Ammon's horn (tissue), 1 donor: ENCODE measurements around the gene TSPO.
"Not testable (repeated sequence)": the region's sequence is repeated elsewhere in the genome, so short reads cannot be mapped to it uniquely, and the experiment has no call there.

Experiments used
- DNase-seq: peaks from one replicate; pipeline ENCODE4 v3.0.0-alpha.2; 2016; ENCODE audit warnings: low spot score

TSPO gene

DNA sequence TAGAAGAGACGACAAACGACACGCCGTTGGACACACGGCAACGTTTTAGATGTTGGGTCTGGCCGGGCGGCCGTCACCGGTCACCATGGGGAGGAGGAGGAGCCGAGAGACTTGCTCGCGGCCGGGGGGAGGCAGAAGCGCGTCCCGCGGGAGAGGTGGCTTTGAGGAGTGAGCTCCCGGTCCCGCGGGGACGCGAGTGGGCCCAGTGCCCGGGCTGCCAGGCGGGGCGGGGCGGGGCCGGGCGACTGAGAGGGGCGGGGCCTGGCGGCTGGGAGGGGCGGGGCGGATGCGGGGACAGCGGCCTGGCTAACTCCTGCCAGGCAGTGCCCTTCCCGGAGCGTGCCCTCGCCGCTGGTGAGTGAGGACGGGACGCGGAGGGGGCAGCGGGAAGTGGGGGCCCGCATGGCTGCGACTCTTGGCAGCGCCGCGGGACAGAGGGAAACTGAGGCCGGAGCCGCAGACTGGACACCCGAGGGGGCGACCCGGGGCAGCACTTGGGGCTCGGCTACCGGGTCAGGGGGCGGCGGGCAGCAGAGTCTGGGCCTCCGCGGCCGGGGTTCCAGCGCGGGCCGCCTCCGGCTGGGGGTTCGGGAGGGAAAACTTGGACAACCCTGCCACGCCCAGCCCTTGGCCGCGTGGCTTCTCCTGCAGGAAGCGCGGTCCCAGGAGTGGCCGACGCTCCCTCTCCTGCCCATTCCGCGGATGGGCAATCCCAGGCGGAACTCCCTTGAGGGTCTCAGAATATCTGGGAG lies at the start of gene TSPO:
TSS of gene TSPO (plus strand) at position 309 of the 752 bp plus-strand sequence. CDS start 7,680 bp downstream, outside the sequence.
- DNase-seq: peak; percentile 80

DNA sequence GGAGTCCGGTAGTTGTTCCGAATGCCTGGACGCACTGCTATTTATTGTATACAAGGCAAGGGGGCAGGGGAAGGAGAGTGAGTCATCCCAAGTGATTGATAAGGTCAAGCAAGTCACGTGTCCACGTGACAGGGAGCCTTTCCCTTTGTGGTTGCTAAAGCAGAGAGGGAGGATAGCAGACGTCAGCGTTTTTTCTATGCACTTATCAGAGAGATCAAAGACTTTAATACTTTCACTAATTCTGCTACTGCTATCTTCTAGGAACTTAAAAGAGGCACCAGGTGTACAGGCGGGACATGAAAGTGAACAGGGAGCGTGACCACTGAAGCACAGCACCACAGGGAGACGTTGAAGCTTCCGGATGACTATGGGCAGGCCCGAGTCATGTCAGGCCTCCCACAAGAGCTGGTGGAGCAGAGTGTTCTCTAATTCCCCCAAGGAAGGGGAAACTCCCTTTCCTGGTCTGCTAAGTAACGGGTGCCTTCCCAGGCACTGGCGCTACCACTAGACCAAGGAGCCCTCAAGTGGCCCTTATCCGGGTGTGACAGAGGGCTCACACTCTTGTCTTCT lies 47.2 kb upstream of the TSPO start:
- not testable (repeated sequence) for DNase-seq

DNA sequence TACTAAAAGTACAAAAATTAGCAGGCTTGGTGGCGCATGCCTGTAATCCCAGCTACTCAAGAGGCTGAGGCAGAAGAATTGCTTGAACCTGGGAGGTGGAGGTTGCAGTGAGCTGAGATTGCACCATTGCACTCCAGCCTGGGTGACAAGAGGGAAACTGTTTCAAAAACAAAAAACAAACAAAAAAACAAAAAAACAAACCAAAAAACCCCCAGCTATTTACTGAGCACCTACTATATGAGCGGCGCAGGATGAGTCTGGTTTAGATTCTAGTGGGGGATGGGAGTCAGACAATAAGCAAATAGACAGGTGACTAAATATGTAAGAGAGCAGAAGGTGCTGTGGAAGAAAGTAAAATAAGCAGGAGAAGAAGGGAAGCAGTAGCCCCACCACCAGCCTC lies 46.4 kb upstream of the TSPO start:
- not testable (repeated sequence) for DNase-seq

DNA sequence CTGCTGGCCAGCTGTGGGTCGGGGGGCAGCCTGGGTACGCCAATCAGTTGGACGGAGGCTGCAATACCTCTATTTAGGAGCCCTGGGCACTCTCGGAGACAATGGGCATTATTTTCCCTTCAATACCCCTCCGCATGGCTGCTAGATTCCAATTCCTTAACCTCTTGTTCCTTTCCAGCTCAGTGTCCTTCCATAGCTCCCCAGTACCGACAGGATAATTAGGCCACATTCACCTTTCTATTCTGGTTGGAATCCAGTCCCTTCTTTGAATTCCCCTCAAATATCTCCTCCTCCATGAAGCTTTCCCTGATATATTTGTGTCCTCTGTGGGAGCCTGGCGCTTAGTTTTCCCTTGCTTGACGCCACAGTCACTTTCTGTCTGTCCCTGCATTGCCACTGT lies 45.1 kb upstream of the TSPO start:
- DNase-seq: no peak

DNA sequence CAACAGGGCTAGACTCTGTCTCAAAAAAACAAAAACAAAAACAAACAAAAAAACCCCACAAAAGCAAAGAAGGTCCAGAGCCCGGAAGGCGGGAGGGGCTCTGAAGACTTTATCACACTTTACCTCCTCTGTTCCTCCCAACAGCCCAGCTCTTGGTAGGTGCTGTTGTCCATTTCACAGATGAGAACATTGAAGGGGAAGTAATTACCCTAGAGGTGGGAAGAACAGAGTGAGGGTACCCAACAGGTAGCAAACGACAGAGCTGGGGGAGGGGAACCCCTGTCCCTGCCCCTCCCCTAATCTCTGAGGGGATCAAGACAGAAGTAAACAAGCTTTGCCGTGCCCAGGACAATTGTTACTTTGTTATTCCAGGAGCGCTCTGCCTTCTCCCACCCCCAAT lies 41.8 kb upstream of the TSPO start:
- no peak for DNase-seq

DNA sequence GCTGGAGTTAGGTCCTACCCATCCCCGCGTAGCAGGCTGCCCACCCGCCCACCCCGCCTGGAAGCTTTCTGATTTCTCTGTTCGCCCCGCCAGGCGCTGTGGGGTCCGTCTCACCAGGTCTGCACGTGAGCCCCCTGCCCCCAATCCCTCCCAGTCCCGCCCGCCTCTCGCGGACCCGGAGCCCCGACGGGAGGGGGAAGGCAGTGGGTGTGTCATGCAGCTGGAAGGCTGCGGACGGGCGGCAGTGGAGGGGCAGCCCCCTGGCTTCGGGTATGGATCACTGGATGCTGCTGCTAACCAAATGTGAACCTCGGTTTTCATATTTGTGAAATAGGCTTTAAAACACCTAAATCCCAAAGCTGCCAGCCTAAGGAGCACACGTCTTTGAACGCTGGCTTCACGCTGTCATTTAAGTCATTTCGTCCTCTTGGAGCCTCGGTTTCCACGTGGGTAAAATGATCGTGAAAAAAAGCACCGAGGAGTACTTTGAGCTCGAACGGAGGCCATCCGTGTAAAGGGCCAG lies 41.4 kb upstream of the TSPO start:
- DNase-seq: no peak

DNA sequence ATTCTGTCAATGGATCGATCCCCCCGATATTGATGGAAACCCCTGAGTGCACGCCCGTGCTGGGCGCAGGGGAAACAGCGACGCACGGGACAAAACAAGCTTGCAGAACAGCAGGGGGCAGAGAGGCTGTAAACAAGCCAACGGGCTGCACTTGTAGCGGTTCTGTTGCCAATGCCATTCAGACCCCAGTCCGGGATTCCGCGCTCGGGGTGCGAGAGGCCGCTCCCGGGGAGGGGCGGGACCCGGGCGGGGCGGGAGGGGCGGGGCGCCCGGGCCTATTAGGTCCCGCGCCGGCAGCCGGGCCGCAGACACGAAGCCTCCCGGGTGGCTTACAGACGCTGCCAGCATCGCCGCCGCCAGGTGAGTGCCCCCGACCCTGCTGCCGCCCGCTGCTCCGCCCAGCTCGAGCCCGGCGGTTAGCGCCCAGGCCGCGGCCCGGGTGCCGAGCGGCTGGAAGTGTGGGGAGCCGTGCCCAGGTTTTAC lies 40.9 kb upstream of the TSPO start, which contains the start of gene BIK:
TSS of gene BIK (plus strand) at position 307 of the 483 bp plus-strand sequence. CDS start 13,273 bp downstream, outside the sequence.
- DNase-seq: no peak

DNA sequence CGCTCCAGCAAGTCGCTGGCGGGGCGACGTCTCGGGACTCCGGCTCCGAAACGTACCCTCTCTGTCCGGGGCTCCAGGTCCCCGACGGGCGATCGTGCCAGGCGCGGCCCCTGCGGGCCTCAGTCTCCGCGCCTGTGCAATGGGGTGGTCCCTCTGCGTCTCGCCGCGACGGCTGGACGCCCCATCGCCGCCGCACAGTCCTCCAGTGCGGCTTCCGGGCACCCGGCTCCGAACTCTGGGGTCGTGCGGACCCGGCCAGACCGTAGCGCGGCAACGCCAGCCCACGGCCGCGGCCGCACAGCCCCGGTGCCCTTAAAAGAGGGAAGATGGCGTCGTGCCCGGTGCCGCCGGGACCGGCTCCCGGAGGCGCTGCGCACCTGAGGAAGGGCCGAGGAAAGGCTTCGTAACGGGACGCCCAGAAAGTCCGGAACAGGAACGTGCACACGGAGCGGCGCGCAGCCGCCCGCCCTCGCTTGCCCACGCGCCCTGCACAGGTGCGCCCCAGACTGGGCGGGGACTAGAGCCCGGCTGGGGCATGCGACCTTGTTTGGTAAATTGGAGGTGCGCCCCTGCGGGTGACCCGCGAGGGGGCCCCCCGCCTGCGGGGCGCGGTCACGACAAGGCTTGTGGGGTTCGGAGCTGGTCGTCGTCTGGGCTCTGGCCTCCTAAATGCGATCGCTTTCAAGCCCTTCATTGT lies 40.3 kb upstream of the TSPO start:
- DNase-seq: no peak

DNA sequence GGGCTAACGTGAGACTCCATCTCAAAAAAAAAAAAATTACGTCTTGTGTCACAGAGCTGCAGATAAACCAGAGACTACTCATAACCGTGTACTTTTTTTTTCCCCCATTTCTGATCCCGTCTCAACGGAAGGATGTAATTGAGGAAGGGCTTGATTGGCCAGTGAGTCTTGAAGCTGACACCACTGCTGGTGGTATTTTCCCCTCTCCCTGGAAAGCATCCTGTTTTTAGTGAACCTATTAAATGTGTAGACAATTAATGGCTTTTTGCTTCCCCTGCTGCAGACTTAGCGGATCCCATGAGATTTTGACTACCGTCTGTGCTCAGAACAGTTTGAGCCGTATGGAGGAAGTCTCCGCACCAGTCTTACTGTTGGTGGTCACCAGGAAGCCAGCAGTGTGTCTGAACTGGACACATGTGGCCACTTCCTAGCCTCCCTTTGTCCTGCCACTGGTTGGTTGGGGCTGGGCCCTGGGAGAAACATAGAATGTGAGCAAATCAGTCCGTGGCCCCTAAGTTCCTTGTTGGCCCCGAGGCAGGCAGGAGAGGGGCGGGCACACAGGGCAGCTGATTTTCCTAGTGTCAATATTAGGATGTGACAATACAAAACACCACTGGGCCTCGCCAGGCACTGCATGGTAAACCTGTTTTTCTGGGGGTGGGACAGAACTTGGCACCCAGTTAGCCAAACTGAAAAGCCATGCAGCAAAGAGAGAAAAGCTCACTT lies 37.7 kb upstream of the TSPO start:
- no peak for DNase-seq

DNA sequence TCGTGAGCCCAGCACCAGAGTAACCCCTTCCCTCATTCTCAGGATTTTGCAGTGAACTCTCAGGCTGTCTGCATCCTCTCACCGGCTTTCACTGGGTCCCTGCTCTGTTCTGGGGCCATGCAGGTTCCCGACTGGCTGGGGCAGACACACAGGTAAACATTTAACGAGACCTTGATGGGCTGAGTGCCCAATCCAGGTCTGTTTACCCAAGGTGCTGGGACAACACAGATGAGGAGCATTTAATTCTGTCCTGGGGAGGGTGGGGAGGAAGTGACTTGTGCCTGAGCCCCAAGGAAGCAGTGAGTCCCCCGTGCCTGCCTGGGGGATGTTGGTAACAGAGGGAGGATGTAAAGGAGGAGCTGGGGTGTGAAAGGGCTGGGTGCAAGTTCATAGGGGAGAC lies 36.4 kb upstream of the TSPO start:
- no peak for DNase-seq

DNA sequence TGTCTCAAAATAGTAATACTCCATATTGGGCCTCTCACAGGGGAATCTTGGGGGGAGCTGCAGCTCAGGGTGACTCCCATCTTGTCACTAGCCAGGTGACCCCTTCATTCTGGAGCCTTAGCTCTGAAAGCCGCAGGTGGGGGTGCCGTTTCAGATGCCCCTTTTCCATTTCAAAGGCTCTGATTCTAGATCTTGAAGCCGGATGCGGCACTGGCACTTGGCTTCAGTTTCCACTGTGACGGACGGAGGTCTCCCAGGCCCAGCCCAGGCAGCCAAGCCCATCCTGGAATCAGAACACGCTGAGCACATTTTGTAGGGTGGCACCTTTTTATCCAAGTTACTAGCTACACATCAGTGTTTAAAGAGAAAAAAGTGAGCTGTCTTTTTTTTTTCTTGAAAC lies 34.4 kb upstream of the TSPO start:
- no peak for DNase-seq

DNA sequence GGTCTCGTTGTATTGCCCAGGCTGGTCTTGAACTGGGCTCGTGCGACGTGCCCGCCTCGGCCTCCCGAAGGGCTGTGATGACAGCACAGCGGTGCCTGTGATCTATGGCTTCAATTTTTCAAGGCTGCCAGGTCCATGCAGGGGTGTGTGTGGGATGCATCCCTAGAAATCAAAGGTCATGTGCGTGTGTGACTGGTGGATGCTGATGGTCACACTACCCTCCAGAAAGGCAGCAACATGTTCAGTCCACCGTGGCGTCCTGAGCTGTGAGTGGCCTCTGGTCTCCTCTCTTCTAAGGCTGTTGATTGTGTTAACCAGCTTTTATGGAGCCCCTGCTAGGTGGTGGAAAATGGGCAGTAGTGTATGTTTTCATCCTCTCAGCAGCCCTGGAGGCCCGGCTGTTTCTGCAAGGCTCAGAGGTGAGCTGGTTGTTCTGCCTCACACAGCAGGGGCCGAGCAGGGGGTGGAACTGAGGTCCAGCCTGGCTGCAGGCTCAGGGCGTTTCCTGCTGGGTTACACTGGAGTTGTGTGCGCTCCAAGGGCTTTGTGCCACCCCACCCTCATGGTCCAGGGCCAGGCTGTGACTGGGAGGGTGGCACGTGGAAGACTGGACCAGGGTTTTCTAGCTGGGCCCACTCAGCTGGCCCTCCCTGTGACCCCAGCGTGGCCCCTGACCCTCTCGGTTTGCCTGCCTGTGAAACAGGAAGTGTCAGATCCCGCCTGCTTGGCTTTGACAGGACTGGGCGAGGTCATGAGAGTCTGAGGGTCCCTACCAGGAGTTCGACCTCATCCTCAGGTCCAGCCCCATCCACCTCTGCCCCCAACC lies 33.1 kb upstream of the TSPO start:
- DNase-seq: no peak

DNA sequence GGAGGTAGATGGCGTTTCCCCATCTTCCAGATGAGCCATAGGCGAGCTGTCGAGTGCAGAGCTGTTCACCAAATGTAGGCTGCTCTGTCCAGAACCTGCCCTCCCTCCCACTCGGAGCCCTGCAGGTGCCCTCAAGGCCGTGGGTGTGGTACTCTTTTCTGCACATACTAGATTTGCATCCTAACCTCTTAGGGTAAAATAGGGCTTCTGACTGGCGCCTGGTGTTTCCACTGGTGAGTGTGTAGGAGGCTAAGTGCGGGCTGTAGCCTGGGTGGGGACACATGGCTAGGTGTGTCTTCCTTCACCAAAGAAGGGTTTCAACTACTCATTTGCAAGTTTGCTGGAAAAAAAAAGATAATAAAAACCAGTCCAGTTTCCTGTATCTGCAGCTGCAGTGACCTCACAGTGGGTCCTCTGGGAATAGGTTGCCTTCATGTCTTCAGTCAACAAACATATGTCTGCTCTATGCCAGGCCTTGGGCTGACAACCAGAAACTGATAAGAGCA lies 32.4 kb upstream of the TSPO start:
- no peak for DNase-seq

DNA sequence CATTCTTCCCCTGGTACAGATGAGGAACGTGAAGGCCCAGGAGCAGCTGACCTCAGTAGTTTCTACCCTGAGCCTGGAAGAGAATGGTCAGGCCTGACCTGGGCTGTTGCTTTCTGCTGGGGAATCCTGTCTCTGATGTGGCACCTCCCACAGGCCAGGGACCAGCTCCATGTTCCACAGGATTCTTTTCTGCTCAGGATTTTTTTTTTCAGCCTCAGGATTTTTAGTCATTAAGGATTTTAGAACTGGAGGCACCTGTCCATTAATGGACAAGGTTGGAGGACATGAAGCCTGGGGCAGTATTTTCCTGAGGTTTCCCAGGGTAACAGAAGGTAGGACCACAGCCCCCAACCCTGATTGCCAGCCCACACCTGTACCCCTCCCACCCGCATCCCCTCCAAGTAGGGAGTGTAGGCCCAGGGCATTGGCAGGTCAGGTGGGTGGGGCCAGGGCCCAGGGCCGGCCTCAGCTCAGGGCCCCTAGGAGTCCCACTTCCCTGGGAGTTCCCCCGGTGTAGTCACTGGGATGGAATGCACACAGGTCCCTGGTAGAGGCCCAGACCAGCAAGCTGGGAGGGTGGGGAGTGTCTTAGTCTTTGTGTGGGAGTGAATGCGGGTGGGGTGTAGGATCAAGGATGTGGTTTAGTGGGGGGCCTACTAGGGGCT lies 24.7 kb upstream of the TSPO start:
- no peak for DNase-seq

DNA sequence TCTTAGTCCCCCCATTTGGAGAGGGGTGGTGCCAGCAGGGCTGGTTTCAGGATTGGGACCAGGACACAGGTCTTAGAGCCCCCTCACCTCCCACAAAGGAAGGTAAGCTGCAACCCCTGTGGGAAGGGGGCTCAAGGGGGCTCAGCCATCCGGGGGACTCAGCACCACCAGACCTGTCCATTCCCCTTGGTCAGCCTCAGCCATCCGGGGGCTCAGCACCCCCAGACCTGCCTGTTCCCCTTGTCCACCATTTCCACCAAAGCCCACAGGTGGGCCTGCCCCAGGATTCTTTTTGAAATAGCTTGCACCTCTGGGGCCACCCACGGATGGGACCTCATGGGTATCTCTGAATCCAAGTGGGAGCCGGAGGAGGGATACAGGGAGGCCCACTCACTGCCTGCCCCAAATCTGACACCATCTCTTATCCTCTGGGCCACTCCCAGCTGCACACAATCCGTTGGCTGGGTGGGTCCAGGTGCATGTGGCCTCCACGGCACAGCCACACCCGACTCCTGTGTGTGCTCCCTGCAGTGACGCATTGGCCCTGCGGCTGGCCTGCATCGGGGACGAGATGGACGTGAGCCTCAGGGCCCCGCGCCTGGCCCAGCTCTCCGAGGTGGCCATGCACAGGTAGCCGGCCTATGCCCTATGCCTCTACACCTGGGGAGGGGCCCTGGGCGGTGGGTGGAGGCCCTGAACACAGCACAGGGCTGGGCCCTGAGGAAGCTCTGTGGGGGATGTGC lies 24.0 kb upstream of the TSPO start:
- DNase-seq: no peak

DNA sequence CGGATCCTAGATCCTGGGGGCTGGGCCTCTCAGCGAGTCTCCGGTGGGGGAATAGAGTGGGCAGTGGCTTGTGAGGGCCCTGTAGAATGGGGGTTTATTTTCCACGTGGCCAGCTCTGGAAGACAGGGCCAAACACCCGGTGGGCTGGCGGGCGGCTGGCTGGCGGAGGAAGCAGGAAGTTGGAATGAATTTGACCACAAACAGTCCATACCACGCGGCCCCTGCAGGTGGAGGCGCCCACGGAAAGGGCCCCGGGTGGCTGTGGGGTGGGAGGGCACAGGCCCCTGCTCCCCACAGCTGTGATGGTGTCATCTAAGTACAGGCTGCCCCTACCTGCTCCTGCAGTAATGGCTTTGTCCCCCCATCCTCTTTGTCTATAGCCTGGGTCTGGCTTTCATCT lies 23.2 kb upstream of the TSPO start:
- no peak for DNase-seq

DNA sequence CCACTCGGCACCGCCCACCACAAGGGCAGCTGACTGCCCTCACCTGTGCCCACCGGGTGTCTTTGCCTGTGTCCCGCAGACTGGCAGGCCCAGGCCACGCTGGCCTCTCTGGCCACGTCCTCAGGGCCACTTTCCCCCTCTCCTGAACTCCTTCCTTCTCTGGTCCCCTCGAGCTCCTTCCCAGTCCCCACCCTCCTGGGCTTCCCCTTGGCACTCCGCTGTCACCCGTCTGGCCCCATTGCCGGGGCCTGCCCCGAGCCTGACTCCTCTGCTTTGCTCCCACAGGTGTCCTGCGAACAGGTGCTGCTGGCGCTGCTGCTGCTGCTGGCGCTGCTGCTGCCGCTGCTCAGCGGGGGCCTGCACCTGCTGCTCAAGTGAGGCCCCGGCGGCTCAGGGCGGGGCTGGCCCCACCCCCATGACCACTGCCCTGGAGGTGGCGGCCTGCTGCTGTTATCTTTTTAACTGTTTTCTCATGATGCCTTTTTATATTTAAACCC lies 22.4 kb upstream of the TSPO start:
- no peak for DNase-seq

DNA sequence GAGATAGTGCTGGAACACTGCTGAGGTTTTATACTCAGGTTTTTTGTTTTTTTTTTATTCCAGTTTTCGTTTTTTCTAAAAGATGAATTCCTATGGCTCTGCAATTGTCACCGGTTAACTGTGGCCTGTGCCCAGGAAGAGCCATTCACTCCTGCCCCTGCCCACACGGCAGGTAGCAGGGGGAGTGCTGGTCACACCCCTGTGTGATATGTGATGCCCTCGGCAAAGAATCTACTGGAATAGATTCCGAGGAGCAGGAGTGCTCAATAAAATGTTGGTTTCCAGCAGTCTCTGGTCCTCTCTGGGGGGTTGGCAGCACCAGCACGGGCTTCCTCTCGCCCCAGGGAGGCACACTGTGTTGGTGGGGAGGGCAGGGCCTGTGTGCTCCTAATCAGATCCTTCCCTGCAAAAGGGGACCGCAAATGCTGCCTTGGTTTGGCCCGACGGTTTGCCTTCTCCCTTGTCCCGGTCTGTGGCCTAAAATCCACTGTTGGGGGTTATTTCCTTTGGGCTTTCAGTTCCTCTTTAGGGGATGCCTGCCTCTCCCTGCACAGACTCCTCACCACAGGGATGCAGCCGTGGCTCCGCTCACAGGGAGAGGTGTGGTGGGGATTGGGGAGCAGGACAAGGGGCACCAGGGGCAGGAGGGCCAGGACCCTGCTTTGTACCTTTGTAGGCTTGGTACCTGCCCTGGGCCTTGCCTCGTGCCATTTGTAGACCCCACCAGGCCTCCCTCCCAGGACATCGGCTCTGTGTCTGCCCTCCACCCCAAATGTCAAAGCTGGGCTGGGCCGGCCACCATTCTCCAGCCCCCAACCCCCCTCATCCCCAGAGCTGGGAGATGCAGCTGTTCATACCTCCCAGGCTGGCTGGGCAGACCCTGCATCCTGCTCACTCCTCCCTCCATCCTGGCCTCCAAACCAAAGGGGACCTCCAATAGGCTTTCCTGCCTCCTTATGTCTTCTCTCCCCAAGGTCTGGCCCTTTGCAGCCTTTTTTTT lies 21.6 kb upstream of the TSPO start:
- no peak for DNase-seq
